ENCODE data around the gene BCL2L2. TPM values are rescaled to one million over a fixed set of nuclear protein-coding genes. Genes with fewer than 3 reads are reported as not detected.

Gene BCL2L2
- total RNA-seq, 1 experiment from 2014 or later = 33.5 TPM

DNA sequence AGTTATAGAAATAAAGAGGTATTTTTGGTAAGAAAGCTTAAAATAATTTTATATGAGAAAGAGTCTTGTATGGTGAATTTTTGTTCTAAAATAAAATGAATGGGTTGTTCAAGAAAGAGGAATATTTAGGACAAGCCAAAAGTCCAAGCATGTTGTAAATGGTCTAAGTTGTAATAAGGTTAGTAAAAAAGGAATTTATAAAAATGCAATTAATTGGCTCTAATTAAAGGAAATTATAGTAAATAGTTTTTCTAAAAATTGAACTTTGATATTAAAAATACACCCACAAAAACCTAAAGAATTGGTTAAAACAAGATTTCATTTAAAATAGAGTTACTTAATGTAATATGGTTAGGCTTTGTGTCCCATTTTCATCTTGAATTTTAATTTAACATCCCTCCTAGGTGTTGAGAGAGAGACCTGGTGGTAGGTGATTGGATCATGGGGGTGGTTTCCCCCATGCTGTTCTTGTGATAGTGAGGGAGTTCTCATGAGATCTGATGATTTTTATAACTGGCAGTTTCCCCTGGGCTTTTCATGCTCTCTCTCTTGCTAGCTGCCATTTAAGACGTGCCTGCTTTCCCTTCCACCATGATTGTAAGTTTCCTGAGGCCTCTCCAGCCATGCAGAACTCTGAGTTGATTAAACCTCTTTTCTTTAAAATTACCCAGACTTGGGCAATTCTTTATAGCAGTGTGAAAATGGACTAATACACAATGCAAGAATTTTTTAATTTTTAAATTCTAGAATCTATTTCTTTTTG lies 33.1 kb downstream of the BCL2L2 start:
- H3K9me3 ChIP-seq (ENCODE audit: low read length) = peaks cover 22% of the 10 kb centered on the region; the same call in 1 of the 2 replicates
- no peak overlapping the region for H3K4me3 ChIP-seq (ENCODE audit: low read length)
- BruUV-seq (replicated peaks) = no TSS peak
- TF ChIP-seq EZH2phosphoT487 (IDR thresholded peaks at IDR 0.05; ENCODE audit: borderline replicate concordance, low read length) (no peak), CTCF (conservative IDR thresholded peaks at IDR 0.05; ENCODE audit: low read depth, low read length) (no peak), EZH2 (IDR thresholded peaks at IDR 0.05; ENCODE audit: low read length, unreplicated experiment) (no peak)
- no peak overlapping the region for H3K4me2 ChIP-seq (ENCODE audit: low read length)
- H3K79me2 ChIP-seq (ENCODE audit: low read length) = no peaks in the 10 kb centered on the region
- no peak overlapping the region for H3K27ac ChIP-seq (ENCODE audit: low read length)
- ATAC-seq = no peak
- no peaks in the 10 kb centered on the region for H3F3A ChIP-seq (ENCODE audit: low read length, unreplicated experiment)
- H3K4me1 ChIP-seq (ENCODE audit: insufficient read depth, low read length) = no peaks in the 10 kb centered on the region
- H3K36me3 ChIP-seq (ENCODE audit: low read depth, low read length) = no peaks in the 10 kb centered on the region
- no peak overlapping the region for H2AFZ ChIP-seq (ENCODE audit: low read length)
- H3K27me3 ChIP-seq (ENCODE audit: low read length) = no peaks in the 10 kb centered on the region
- intact Hi-C loops (cut with micrococcal nuclease) = no loop called here
- H3K9ac ChIP-seq (ENCODE audit: low read length) = no peak overlapping the region
- no peak for DNase-seq
- ChIA-PET CTCF (interaction anchor here (0.7 kb wide), 1 partner anchor 34 kb away, joined by 3 read pairs; no protein-coding TSS in a partner anchor), POLR2A (ENCODE audit: unreplicated experiment) (no interaction called here)
- no peaks in the 10 kb centered on the region for H4K20me1 ChIP-seq (ENCODE audit: low read length)
- H3K9me2 ChIP-seq (replicated peaks; ENCODE audit: low read length) = no peaks in the 10 kb centered on the region

DNA sequence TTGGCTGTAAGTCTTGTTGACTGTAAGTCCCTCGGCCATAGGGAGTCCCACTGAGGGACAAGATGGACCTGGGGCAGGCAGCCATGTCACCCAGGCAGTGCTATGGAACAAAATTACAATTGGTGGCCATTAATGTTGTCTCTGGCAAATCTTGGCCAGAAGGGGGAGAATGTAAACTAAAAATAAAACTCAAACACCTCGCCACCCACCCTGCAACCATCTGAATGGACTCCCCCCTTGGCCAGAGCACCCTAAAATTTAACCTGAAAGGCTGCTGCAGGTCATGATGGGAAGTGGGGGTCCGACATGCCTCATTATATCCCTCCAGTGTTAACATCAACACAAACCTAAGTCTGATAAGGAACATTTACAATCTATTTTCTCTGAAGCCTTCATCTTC lies 37.8 kb downstream of the BCL2L2 start:
- Histone ChIP-seq H3K9me3 (ENCODE audit: low read length) (peaks cover 12% of the 10 kb centered on the region; the same call in 1 of the 2 replicates), H3F3A (ENCODE audit: low read length, unreplicated experiment) (no peaks in the 10 kb centered on the region), H3K36me3 (ENCODE audit: low read depth, low read length) (no peaks in the 10 kb centered on the region), H3K27me3 (ENCODE audit: low read length) (no peaks in the 10 kb centered on the region), H3K4me2 (ENCODE audit: low read length) (no peak overlapping the region), H3K4me1 (ENCODE audit: insufficient read depth, low read length) (no peaks in the 10 kb centered on the region), H3K79me2 (ENCODE audit: low read length) (no peaks in the 10 kb centered on the region), H2AFZ (ENCODE audit: low read length) (no peak overlapping the region), H4K20me1 (ENCODE audit: low read length) (no peaks in the 10 kb centered on the region), H3K27ac (ENCODE audit: low read length) (no peak overlapping the region), H3K9ac (ENCODE audit: low read length) (no peak overlapping the region), H3K9me2 (replicated peaks; ENCODE audit: low read length) (no peaks in the 10 kb centered on the region), H3K4me3 (ENCODE audit: low read length) (no peak overlapping the region)
- no TSS peak for BruUV-seq (replicated peaks)
- TF ChIP-seq CTCF (conservative IDR thresholded peaks at IDR 0.05; ENCODE audit: low read depth, low read length) (peak; percentile 24; the same call in 1 of the 2 replicates), EZH2phosphoT487 (IDR thresholded peaks at IDR 0.05; ENCODE audit: borderline replicate concordance, low read length) (no peak), EZH2 (IDR thresholded peaks at IDR 0.05; ENCODE audit: low read length, unreplicated experiment) (no peak)
- intact Hi-C loops (cut with micrococcal nuclease) = no loop called here
- ATAC-seq = no peak
- ChIA-PET POLR2A (ENCODE audit: unreplicated experiment) (no interaction called here), CTCF (no interaction called here)
- DNase-seq = no peak

DNA sequence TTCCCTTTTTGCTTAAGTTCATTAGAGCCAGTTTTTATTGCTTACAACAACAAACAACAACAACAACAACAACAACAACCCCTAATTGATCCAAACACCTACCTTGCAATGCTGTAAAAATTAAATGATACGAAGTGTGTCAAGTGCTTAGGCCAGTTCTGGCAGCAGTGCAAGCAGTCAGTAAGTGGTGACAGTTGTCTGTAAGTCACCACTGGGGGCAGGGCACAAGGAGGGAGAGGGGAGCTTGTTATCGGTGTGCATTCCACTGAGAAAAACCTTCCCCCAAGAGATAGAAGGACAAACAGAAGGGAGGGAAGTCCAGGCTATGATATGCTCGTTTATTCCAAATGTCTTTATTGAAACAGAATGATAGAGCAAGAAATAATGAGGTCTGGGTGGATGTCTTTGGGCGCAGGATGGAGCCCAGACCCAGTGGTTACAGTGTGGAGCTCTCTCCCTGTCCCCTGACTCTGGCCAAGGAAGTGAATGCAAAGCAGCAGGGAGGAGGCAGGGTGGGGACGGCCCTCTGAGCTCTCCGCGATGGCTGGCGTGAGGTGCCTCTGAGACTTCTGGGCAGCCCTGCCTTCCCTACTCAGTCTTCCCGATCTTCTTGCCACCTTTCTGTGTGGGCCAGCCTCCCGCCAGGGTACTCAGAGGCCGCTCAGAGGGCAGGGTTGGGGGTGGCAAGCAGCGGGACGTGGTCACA lies 39.5 kb downstream of the BCL2L2 start:
- ATAC-seq (no peak), DNase-seq (no peak)
- no peaks in the 10 kb centered on the region for H3F3A ChIP-seq (ENCODE audit: low read length, unreplicated experiment)
- no peak overlapping the region for H3K9ac ChIP-seq (ENCODE audit: low read length)
- TF ChIP-seq EZH2 (IDR thresholded peaks at IDR 0.05; ENCODE audit: low read length, unreplicated experiment) (no peak), EZH2phosphoT487 (IDR thresholded peaks at IDR 0.05; ENCODE audit: borderline replicate concordance, low read length) (no peak), CTCF (conservative IDR thresholded peaks at IDR 0.05; ENCODE audit: low read depth, low read length) (no peak)
- H2AFZ ChIP-seq (ENCODE audit: low read length) = no peak overlapping the region
- ChIA-PET POLR2A (ENCODE audit: unreplicated experiment) (no interaction called here), CTCF (no interaction called here)
- no peak overlapping the region for H3K4me2 ChIP-seq (ENCODE audit: low read length)
- H3K9me3 ChIP-seq (ENCODE audit: low read length) = no peaks in the 10 kb centered on the region
- no peak overlapping the region for H3K4me3 ChIP-seq (ENCODE audit: low read length)
- no peaks in the 10 kb centered on the region for H3K27me3 ChIP-seq (ENCODE audit: low read length)
- H3K36me3 ChIP-seq (ENCODE audit: low read depth, low read length) = no peaks in the 10 kb centered on the region
- no peaks in the 10 kb centered on the region for H3K9me2 ChIP-seq (replicated peaks; ENCODE audit: low read length)
- no TSS peak for BruUV-seq (replicated peaks)
- no peaks in the 10 kb centered on the region for H4K20me1 ChIP-seq (ENCODE audit: low read length)
- intact Hi-C loops (cut with micrococcal nuclease) = no loop called here
- H3K27ac ChIP-seq (ENCODE audit: low read length) = no peak overlapping the region
- no peaks in the 10 kb centered on the region for H3K4me1 ChIP-seq (ENCODE audit: insufficient read depth, low read length)
- H3K79me2 ChIP-seq (ENCODE audit: low read length) = no peaks in the 10 kb centered on the region
